Breast epithelium (tissue), 4 donors: ENCODE results near the gene SYNGR1. TPM values are rescaled to one million over a fixed set of nuclear protein-coding genes. Genes with fewer than 3 reads are reported as not detected.

ENCODE experiments used
- DNase-seq, 2 donors: peaks; one replicate each; pipeline ENCODE4 v3.0.0-alpha.2; 2019; ENCODE audit warnings: low spot score in 2 of 2
- H3K27ac ChIP-seq, 2 donors: fragments of 200-600 bp; sonication (generic) in 1 of 2; one replicate each; pipeline ENCODE4 v1.5.1; 2016 to 2019; ENCODE audit warnings: mild to moderate bottlenecking in 1 of 2
- H3K27me3 ChIP-seq, 2 donors: fragments of 200-600 bp; sonication (generic) in 1 of 2; one replicate each; pipeline versions ENCODE4 v1.5.1 to v1.6.0; 2017 to 2019; ENCODE audit warnings: control low read depth in 1 of 2, mild to moderate bottlenecking in 1 of 2
- H3K36me3 ChIP-seq: fragments of 200-600 bp; one replicate; pipeline ENCODE4 v1.5.1; 2019
- H3K4me1 ChIP-seq, 2 donors: fragments of 200-600 bp; sonication (generic); one replicate each; pipeline ENCODE4 v1.5.1; 2016 to 2019; ENCODE audit warnings: control low read depth in 1 of 2
- H3K4me3 ChIP-seq, 3 donors: fragments of 200-600 bp; sonication (generic); 1 replicate in 2 of 3; 2 replicates in 1 of 3; pipeline ENCODE4 v1.5.1; 2016 to 2019; ENCODE audit warnings: mild to moderate bottlenecking in 3 of 3, moderate library complexity in 2 of 3
- H3K9me3 ChIP-seq, 2 donors: fragments of 200-600 bp; sonication (generic) in 1 of 2; one replicate each; pipeline ENCODE4 v1.5.1; 2016 to 2019; ENCODE audit warnings: control low read depth in 1 of 2
- POLR2A ChIP-seq: fragments of 450-650 bp; IDR thresholded peaks from one replicate; pipeline ENCODE4 v1.6.1; 2016; ENCODE audit warnings: antibody characterized with exemption, mild to moderate bottlenecking, moderate library complexity
- POLR2AphosphoS5 ChIP-seq, 3 donors: sonication (generic); formaldehyde crosslinking; IDR thresholded peaks; one replicate each; pipeline ENCODE4 v1.6.1; 2017; ENCODE audit warnings: antibody characterized with exemption in 3 of 3
- intact Hi-C: fragments of 100-400 bp; cut with DNase I; formaldehyde crosslinking; loops from one replicate; pipeline ENCODE4 v1.15.1; 2023; ENCODE audit warnings: low total_unique reads
- total RNA-seq, 3 donors: library from RNA; depleted of rRNA; stranded (reverse); fragments of >200 nt; gene quantifications; one replicate each; pipeline ENCODE4 v1.1.0, GENCODE V29; 2016
- TF ChIP-seq, protein P1 (sequence below), 3 donors: fragments of 450-650 bp; IDR thresholded peaks; one replicate each; pipeline ENCODE4 v1.5.1; 2016 to 2017; ENCODE audit warnings: antibody characterized with exemption in 3 of 3, mild to moderate bottlenecking in 3 of 3, moderate library complexity in 3 of 3

Gene SYNGR1
- total RNA-seq, 3 donors from 2014 or later = 6.9 to 22.3 (median 20.5) TPM

DNA sequence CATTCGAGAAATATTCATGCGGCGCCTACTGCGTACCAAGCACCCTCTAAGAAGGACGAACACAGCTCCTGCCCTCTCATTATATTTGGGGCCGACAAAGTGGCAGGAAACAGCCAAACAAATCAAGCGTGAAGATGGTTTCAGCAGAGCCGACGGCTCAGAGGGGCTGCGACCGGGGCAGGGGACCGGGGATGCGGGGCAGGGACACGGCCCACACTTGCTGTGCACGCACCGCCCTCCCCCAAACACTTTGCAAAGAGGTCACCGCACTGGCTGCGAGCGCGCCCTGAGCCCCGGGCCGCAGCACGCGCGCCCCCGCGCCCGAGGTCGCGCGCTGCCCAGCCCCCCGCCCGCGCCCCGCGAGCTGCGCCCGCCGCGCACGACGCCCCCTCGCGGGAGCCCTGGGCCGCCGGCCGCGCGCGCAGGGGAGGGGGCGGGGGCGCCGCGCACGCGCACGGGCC, 255 bp upstream of the SYNGR1 start:
- DNase-seq = no peak
- Histone ChIP-seq H3K4me3 (peak overlapping the region; percentile 54 to 99 (median 81)), H3K4me1 (peaks cover 6 to 22% of the 10 kb centered on the region in 2 donors), H3K9me3 (no peaks in the 10 kb centered on the region), H3K27ac (peak overlapping the region; percentile 69 to 91), H3K27me3 (no peaks in the 10 kb centered on the region), H3K36me3 (no peaks in the 10 kb centered on the region)
- intact Hi-C loops = no loop called here
- no peak for TF ChIP-seq POLR2A
- TF ChIP-seq, protein P1, sequence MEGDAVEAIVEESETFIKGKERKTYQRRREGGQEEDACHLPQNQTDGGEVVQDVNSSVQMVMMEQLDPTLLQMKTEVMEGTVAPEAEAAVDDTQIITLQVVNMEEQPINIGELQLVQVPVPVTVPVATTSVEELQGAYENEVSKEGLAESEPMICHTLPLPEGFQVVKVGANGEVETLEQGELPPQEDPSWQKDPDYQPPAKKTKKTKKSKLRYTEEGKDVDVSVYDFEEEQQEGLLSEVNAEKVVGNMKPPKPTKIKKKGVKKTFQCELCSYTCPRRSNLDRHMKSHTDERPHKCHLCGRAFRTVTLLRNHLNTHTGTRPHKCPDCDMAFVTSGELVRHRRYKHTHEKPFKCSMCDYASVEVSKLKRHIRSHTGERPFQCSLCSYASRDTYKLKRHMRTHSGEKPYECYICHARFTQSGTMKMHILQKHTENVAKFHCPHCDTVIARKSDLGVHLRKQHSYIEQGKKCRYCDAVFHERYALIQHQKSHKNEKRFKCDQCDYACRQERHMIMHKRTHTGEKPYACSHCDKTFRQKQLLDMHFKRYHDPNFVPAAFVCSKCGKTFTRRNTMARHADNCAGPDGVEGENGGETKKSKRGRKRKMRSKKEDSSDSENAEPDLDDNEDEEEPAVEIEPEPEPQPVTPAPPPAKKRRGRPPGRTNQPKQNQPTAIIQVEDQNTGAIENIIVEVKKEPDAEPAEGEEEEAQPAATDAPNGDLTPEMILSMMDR (IDR thresholded peaks at IDR 0.05) = no peak
- no peak for TF ChIP-seq POLR2AphosphoS5 (IDR thresholded peaks at IDR 0.05)

DNA sequence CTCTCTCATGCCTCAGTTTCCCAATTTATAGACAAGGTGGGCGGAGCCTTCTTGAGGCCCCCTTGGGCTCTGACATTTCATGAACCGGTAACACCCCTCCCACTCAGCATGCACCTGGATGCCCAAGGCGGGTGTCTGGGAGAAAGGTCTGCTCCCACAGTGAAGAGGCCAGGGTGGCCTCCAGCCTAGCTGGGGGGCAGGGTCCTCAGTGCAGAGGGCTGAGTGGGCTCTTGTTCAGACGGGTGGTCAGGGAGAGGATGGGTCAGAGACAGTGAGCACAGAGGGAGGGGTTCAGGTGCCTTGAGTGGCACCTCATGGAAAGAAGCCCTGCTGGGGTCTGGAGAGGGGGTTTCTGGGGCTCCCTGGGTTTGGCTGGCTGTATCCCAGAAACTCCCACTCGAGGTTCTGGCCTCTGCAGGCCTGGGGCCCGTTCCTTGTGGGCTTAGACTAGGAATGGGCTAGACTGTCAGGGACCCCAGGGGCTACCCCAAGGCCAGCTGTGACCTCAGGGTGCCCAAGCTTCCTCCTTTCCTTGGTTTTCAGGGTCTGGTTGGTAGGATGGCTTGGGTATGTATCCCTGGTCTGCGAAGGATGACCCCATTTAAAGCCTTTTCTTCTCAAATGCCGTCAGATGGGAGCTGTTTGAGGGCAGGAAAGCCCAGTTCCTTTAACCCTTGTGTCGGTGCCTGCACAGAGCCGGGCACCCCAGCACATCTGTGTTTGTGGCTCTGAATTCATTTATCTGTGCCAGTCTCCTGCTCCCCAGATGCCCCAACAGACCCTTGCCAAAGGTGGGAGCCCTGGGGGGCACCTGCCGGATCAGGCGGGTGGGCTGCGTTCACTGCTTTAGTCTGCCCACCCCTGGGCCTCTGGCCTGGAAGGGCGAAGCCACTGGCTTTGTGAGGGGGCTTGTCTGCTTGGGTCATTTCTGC, 1.2 kb downstream of the SYNGR1 start:
- intact Hi-C loops = no loop called here
- Histone ChIP-seq H3K9me3 (no peaks in the 10 kb centered on the region), H3K27me3 (no peaks in the 10 kb centered on the region), H3K4me1 (peaks cover 6 to 22% of the 10 kb centered on the region in 2 donors), H3K36me3 (no peaks in the 10 kb centered on the region), H3K27ac (peak overlapping the region; percentile 86 to 91), H3K4me3 (peak overlapping the region; percentile 54 to 99 (median 81))
- DNase-seq = no peak
- TF ChIP-seq, protein P1 (IDR thresholded peaks at IDR 0.05) = no peak
- no peak for TF ChIP-seq POLR2AphosphoS5 (IDR thresholded peaks at IDR 0.05)
- TF ChIP-seq POLR2A = no peak

DNA sequence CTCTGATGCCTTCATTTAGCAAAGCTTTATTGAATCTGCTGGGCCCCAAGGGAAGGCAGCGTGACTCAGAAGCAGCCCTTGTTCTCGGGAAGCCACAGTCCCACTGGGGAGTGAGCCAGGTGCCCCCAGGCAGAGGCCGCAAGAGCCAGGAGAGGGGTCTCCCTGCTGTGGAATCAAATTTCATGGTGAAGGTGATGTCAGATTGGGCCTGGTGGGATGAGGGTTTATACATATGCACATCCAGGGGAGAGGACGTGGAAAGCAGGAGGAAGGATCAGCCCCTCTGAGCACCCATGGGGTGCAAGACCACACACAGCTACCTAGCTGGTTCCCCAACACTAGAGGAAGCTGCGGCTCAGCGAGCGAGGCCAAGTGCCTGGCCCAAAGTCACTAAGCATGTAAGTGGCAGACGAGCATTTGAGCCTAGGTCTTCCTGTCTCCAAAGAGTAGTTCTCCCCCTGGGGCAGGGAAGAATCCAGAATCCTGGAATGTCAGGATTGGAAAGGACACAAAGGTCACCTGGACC, 2.0 kb downstream of the SYNGR1 start:
- Histone ChIP-seq H3K36me3 (no peaks in the 10 kb centered on the region), H3K27ac (peak overlapping the region; percentile 86 to 91), H3K4me3 (peak overlapping the region in 1 of 3 donors; percentile 99), H3K27me3 (no peaks in the 10 kb centered on the region), H3K9me3 (no peaks in the 10 kb centered on the region), H3K4me1 (peaks cover 6 to 22% of the 10 kb centered on the region in 2 donors)
- DNase-seq = peak in 1 of 2 donors; percentile 55
- intact Hi-C loops = no loop called here
- TF ChIP-seq POLR2AphosphoS5 (IDR thresholded peaks at IDR 0.05) (no peak), POLR2A (no peak)
- TF ChIP-seq, protein P1 (IDR thresholded peaks at IDR 0.05) = no peak

DNA sequence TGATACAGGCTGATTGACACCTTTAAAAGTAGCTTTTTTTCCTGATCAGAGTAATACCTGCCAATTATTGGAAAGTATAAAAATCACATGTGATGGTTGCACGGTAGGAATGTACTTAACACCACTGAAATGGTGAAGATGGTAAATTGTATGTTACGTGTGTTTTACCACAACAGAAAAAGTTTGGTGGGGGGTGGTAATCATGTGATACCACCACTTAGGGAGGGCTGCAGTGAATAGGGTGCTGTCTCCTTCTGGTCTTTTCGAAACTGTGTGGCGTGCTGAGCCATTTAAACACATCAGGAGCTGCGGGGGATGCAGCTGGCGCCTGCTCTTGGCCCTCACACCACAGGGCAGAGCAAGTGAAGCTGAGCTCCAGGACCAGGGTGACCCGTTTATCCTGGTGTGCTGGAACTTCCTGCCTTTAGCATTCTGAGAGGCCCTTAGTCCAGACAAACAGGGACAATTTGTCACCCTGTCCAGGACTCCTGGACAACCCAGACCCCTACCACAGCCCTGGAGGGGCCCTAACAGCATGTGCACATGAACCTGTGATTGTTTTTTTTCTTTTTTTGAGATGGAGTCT, 2.6 kb downstream of the SYNGR1 start:
- no peak for DNase-seq
- H3K4me1 ChIP-seq = peaks cover 6 to 22% of the 10 kb centered on the region in 2 donors
- H3K4me3 ChIP-seq = no peak overlapping the region
- H3K36me3 ChIP-seq = no peaks in the 10 kb centered on the region
- intact Hi-C loops = no loop called here
- H3K27ac ChIP-seq = peak overlapping the region; percentile 86 to 91
- TF ChIP-seq POLR2A (no peak), POLR2AphosphoS5 (IDR thresholded peaks at IDR 0.05) (no peak)
- TF ChIP-seq, protein P1 (IDR thresholded peaks at IDR 0.05) = no peak
- no peaks in the 10 kb centered on the region for H3K27me3 ChIP-seq
- H3K9me3 ChIP-seq = no peaks in the 10 kb centered on the region
